AG04450 (cell line): ENCODE results near the gene SBSN. TPM values are rescaled to one million over a fixed set of nuclear protein-coding genes. Genes with fewer than 3 reads are reported as not detected.

ENCODE experiments used
- CTCF ChIA-PET: fragments of 300-600, 350-600 bp; formaldehyde crosslinking; extraction: SDS; loops from one replicate; lab custom pipeline; 2022; ENCODE audit warnings: antibody characterized with exemption, inconsistent platforms; lab: Charles Lee
- POLR2A ChIA-PET: fragments of 350-600 bp; formaldehyde crosslinking; extraction: SDS; loops from one replicate; lab custom pipeline; 2021; ENCODE audit warnings: antibody characterized with exemption, inconsistent platforms; lab: Yijun Ruan, JAX
- DNase-seq: peaks from one replicate; pipeline ENCODE4 v3.0.0-alpha.2; 2011; ENCODE audit warnings: low read depth, low spot score
- H3K27ac ChIP-seq: one replicate; pipeline ENCODE4 v1.5.1; 2012; ENCODE audit warnings: low read depth, low read length, control low read depth
- H3K27me3 ChIP-seq: one replicate; pipeline ENCODE4 v1.6.0; 2012; ENCODE audit warnings: low read length; ENCODE audit not compliant: control insufficient read depth, insufficient read depth
- H3K4me3 ChIP-seq: 2 replicates; pipeline ENCODE4 v1.5.1; 2011; ENCODE audit warnings: mild to moderate bottlenecking, low read depth, low read length, control low read depth
- H3K9me3 ChIP-seq: 2 replicates; pipeline ENCODE4 v1.5.1; 2012; ENCODE audit warnings: low read length; ENCODE audit not compliant: control insufficient read depth, insufficient read depth
- polyA plus RNA-seq: library from polyadenylated mRNA; depleted of rRNA; stranded (reverse); fragments of >200 nt; gene quantifications from 2 replicates; pipeline ENCODE4 v1.2.3, GENCODE V29; 2011
- TF ChIP-seq, protein P1 (sequence below): IDR thresholded peaks from 2 replicates; pipeline ENCODE4 v1.5.1; 2011; ENCODE audit warnings: low read depth, low read length, control low read depth, inconsistent platforms

SBSN gene
- polyA plus RNA-seq, 1 experiment, result 1.8 TPM

DNA sequence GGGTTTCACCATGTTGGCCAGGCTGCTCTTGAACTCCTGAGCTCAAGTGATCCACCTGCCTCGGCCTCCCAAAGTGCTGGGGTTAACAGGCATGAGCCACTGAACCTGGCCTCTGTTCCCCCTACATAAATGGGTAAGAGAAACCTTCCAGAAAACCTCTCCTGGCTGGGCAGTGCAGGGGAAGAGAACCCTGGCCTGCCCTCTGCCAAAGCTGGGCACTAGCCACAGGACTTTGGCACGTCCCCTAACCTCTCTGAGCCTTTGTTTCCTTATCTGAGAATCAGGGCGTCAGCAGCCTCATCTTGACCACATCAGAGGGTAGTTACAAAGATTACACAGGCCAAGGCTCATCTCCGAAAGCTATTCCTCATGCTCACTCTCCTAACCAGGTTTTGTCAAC, 2.2 kb downstream of the SBSN start:
- Histone ChIP-seq H3K27me3 (peaks cover 2% of the 10 kb centered on the region), H3K9me3 (no peaks in the 10 kb centered on the region), H3K4me3 (no peak overlapping the region), H3K27ac (no peak overlapping the region)
- ChIA-PET POLR2A (no interaction called here), CTCF (no interaction called here)
- TF ChIP-seq, protein P1, sequence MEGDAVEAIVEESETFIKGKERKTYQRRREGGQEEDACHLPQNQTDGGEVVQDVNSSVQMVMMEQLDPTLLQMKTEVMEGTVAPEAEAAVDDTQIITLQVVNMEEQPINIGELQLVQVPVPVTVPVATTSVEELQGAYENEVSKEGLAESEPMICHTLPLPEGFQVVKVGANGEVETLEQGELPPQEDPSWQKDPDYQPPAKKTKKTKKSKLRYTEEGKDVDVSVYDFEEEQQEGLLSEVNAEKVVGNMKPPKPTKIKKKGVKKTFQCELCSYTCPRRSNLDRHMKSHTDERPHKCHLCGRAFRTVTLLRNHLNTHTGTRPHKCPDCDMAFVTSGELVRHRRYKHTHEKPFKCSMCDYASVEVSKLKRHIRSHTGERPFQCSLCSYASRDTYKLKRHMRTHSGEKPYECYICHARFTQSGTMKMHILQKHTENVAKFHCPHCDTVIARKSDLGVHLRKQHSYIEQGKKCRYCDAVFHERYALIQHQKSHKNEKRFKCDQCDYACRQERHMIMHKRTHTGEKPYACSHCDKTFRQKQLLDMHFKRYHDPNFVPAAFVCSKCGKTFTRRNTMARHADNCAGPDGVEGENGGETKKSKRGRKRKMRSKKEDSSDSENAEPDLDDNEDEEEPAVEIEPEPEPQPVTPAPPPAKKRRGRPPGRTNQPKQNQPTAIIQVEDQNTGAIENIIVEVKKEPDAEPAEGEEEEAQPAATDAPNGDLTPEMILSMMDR, result no peak
- DNase-seq, result no peak

DNA sequence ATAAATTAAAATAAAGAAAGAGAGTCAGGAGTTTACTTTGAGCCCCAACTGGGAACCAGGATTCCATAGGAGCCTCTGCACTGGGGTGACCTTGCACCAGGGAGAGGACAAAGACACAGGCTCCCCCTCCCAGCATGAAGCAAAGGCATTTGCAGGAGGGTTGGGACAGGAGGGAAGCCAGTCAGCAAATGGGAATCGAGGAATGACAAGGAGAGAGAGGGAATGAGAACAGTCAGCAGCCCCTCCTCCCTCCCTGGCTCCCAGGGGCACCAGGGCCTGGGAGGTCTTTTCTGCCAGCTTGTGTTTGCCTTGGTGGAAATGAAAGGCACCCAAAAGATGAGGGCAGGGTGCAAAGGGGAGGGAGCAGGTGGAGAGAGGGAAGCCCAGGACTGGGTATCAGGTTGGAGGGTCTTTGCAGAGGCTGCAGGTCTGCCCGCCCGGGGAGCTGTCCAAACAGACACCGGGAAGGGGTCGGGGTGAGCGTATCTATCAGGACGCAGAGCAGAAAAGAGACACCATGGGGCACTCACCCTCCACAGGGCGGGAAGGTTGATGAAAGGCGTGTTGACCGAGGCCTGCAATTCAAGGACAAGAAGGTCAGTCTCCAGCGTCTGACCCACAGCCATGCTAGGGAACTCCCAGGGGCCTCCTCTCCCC, 3.8 kb downstream of the SBSN start:
- TF ChIP-seq, protein P1, result no peak
- H3K27ac ChIP-seq, result no peak overlapping the region
- CTCF ChIA-PET, result no interaction called here
- no peak overlapping the region for H3K4me3 ChIP-seq
- H3K9me3 ChIP-seq, result no peaks in the 10 kb centered on the region
- POLR2A ChIA-PET, result no interaction called here
- DNase-seq, result no peak
- peaks cover 2% of the 10 kb centered on the region for H3K27me3 ChIP-seq

DNA sequence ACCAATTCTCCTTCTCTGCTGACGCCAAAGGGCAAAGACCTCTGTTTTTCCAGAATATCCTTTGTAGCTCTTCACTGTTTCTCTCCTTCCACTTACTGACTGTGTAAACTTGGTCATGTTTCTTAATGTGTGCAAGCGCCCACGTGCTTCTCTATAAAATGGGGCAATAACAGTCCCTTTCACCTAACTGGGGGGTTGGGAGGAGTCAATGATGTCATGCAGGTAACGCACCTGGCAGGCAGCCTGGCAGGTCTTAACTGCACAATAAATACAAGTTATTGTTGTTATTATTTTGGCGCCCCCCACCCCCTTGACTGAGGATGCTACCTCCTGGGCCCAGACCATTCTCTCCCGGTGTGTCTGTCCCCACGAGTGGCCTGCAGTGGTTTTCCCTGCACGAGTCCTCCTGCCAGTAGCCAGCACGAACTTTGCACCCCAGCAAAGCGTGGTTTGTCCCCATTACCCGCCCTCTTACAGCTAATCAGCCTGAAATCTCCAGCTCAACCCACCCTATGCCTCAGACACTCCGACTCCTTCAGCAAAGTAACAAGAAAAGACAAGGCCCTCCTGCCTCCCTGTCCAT, 5.3 kb downstream of the SBSN start:
- POLR2A ChIA-PET, result no interaction called here
- TF ChIP-seq, protein P1, result no peak
- no peak overlapping the region for H3K4me3 ChIP-seq
- no peaks in the 10 kb centered on the region for H3K9me3 ChIP-seq
- no peak for DNase-seq
- no peak overlapping the region for H3K27ac ChIP-seq
- H3K27me3 ChIP-seq, result peaks cover 2% of the 10 kb centered on the region
- CTCF ChIA-PET, result interaction anchor here (0.9 to 1.0 kb wide), 2 partner anchors 13 to 28 kb away, joined by 3 read pairs; no protein-coding TSS in a partner anchor

DNA sequence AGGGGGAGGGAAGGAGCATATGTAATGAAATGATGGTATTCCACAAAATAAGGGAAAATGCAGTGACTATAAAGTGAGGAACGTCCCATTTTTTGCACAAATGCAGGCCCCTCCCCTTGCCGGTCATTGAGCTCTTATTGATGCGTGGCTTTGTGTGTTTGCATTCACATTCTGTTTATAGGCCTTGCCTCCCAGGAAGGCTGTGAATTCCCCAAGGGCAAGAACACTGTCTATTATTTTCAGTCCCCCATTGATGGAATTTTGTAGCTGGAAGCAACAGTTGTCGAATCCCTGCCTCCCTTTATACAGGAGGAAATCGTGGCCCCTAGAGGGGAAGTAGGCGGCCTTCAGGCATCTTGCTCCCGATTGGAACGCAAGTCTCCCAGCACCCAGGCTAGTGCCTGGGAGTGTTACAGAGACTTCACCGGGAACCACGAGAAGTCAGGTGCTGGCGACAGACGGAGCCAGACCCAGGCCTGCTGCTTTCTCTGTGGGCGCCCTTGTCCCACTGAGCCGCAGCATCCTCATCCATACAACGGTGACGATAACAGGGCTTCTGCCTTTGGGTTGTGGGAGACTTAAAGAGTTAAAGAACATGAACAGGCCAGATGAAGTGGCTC, 6.9 kb downstream of the SBSN start:
- Histone ChIP-seq H3K9me3 (no peaks in the 10 kb centered on the region), H3K4me3 (no peak overlapping the region), H3K27ac (no peak overlapping the region), H3K27me3 (peaks cover 2% of the 10 kb centered on the region)
- ChIA-PET POLR2A (no interaction called here), CTCF (interaction anchor here (1.2 kb wide), 1 partner anchor 26 kb away, joined by 3 read pairs; no protein-coding TSS in a partner anchor)
- TF ChIP-seq, protein P1, result no peak
- no peak for DNase-seq

DNA sequence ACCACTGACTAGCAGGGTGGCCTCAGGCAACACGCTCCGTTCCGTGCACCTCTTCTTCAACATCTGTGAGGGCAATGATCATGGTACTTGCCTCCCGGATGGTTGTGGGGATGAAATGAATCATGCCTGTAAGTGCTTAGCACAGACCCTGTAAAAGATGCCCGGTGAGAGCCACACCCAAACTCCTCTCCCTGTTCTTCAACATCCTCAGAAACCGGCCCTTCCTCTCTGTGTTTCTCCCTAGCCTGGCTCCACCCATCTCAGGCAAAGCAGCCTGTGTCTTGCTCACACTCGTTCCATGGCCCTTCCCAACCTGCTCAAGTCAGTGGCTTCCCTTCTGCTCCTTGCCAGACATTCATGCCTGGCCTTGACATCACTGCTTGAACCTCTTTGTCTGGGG, 8.8 kb downstream of the SBSN start:
- Histone ChIP-seq H3K27me3 (peaks cover 2% of the 10 kb centered on the region), H3K4me3 (no peak overlapping the region), H3K27ac (no peak overlapping the region), H3K9me3 (no peaks in the 10 kb centered on the region)
- ChIA-PET POLR2A (no interaction called here), CTCF (interaction anchor here (1.4 kb wide), 1 partner anchor 9 kb away, joined by 4 read pairs; no protein-coding TSS in a partner anchor)
- DNase-seq, result no peak
- TF ChIP-seq, protein P1, result no peak
